ENCODE data around the gene EFCAB5.
"Not testable (repeated sequence)": the region's sequence is repeated elsewhere in the genome, so short reads cannot be mapped to it uniquely, and the experiment has no call there.

Gene EFCAB5

GRCh38 chr17:29941334-29941733 lies at the start of gene EFCAB5:
TSS of gene EFCAB5 (plus strand) at chr17:29941634. CDS start at chr17:29941797, 163 bp downstream.
- no peak for DNase-seq

- DNase-seq, result no peak
Measured at GRCh38 chr17:29892201-29892600, 49.2 kb upstream of the EFCAB5 start.

- not testable (repeated sequence) for DNase-seq
Measured at GRCh38 chr17:29897136-29897535, 44.3 kb upstream of the EFCAB5 start.

GRCh38 chr17:29903471-29903870 lies 38.0 kb upstream of the EFCAB5 start:
- DNase-seq, result no peak

GRCh38 chr17:29905086-29905878 lies 36.2 kb upstream of the EFCAB5 start:
- DNase-seq, result no peak

- DNase-seq, result no peak
Measured at GRCh38 chr17:29905879-29906167, 35.6 kb upstream of the EFCAB5 start.

- no peak for DNase-seq
Measured at GRCh38 chr17:29906969-29907368, 34.5 kb upstream of the EFCAB5 start.

- DNase-seq, result no peak
Measured at GRCh38 chr17:29909236-29910003, 32.0 kb upstream of the EFCAB5 start.

- no peak for DNase-seq
Measured at GRCh38 chr17:29911641-29912177, 29.7 kb upstream of the EFCAB5 start.

- DNase-seq, result no peak
Measured at GRCh38 chr17:29914819-29915537, 26.5 kb upstream of the EFCAB5 start.

- DNase-seq, result no peak
Measured at GRCh38 chr17:29918016-29918415, 23.4 kb upstream of the EFCAB5 start.

- no peak for DNase-seq
Measured at GRCh38 chr17:29918922-29919856, 22.2 kb upstream of the EFCAB5 start.

- no peak for DNase-seq
Measured at GRCh38 chr17:29924786-29925185, 16.6 kb upstream of the EFCAB5 start.

- DNase-seq, result no peak
Measured at GRCh38 chr17:29927546-29927945, 13.9 kb upstream of the EFCAB5 start.

GRCh38 chr17:29929006-29929532 lies 12.4 kb upstream of the EFCAB5 start:
- no peak for DNase-seq

- peak; percentile 89 for DNase-seq
Measured at GRCh38 chr17:29929533-29930408, 11.7 kb upstream of the EFCAB5 start, which contains the start of gene SSH2. TSS of gene SSH2 (minus strand) at chr17:29930228. CDS start at chr17:29930000, 228 bp downstream.

GRCh38 chr17:29930409-29931010 lies 10.9 kb upstream of the EFCAB5 start:
- peak; percentile 74 for DNase-seq

GRCh38 chr17:29931231-29931932 lies 10.1 kb upstream of the EFCAB5 start:
- DNase-seq, result peak; percentile 86

GRCh38 chr17:29933379-29933778 lies 8.1 kb upstream of the EFCAB5 start:
- no peak for DNase-seq

- DNase-seq, result not testable (repeated sequence)
Measured at GRCh38 chr17:29935909-29936308, 5.5 kb upstream of the EFCAB5 start.
